HCT116 (cell line): ENCODE data around the gene HERPUD1. TPM values are rescaled to one million over a fixed set of nuclear protein-coding genes. Genes with fewer than 3 reads are reported as not detected.

Source experiments
- ATAC-seq: fragments of 200-7000 bp; cut with Tn5 transposase; 2 replicates; pipeline ENCODE4 v1.9.1; 2020; ENCODE audit warnings: mild to moderate bottlenecking, moderate library complexity
- BruUV-seq: library from RNA; stranded (reverse); fragments of 400-500 nt; replicated peaks from 2 replicates; lab custom pipeline; 2021; lab: Mats Ljungman, UMichigan
- CTCF ChIA-PET: fragments of 300-600 bp; sonication (Branson Sonifier 250); formaldehyde crosslinking; loops from one replicate; lab custom pipeline; 2021; ENCODE audit warnings: antibody characterized with exemption; lab: Charles Lee
- POLR2A ChIA-PET: fragments of 300-600, 350-600 bp; sonication (Branson Sonifier 250); formaldehyde crosslinking; loops from one replicate; lab custom pipeline; 2021; ENCODE audit warnings: antibody characterized with exemption; lab: Charles Lee
- RAD21 ChIA-PET, 2 experiments: fragments of 300-600 bp; sonication (Branson Sonifier 250); formaldehyde crosslinking; loops; one replicate each; lab custom pipeline; 2023; ENCODE audit warnings: low total read pairs in 2 of 2; ENCODE audit not compliant: uncharacterized antibody in 2 of 2, unreplicated experiment in 2 of 2, low non-redundant PET in 1 of 2; lab: Charles Lee
- DNase-seq: peaks from one replicate; pipeline ENCODE4 v3.0.0-alpha.2; 2010; ENCODE audit warnings: low read depth, low spot score
- H2AFZ ChIP-seq: fragments of 200-600 bp; shearing (Covaris generic), sonication (generic); 2 replicates; pipeline ENCODE4 v1.6.1; 2017; ENCODE audit warnings: low read depth, mixed run types, mixed read lengths, antibody characterized with exemption, low read length; ENCODE audit not compliant: poor library complexity, severe bottlenecking
- H3K27ac ChIP-seq: 2 replicates; pipeline ENCODE4 v1.5.1; 2012; ENCODE audit warnings: low read depth, low read length
- H3K27me3 ChIP-seq: fragments of 200-600 bp; sonication (generic); 2 replicates; pipeline ENCODE4 v1.6.1; 2016; ENCODE audit warnings: mixed run types, low read length, mixed read lengths; ENCODE audit not compliant: insufficient read depth
- H3K36me3 ChIP-seq, 2 experiments: fragments of 200-500 bp in 1 of 2; fragments of 200-600 bp in 1 of 2; sonication (Bioruptor generic) in 1 of 2; sonication (generic) in 1 of 2; 2 replicates each; pipeline versions ENCODE4 v1.5.1 to v1.6.1; 2014 to 2016; ENCODE audit warnings: low read length in 2 of 2, inconsistent platforms in 1 of 2, mixed read lengths in 1 of 2, mixed run types in 1 of 2; ENCODE audit not compliant: insufficient read depth in 2 of 2, control insufficient read depth in 1 of 2
- H3K4me1 ChIP-seq, 2 experiments: fragments of 200-600 bp in 1 of 2; sonication (generic) in 1 of 2; 2 replicates each; pipeline versions ENCODE4 v1.5.1 to v1.6.1; 2012 to 2017; ENCODE audit warnings: low read length in 2 of 2, inconsistent platforms in 1 of 2, mild to moderate bottlenecking in 1 of 2, mixed read lengths in 1 of 2, mixed run types in 1 of 2, moderate library complexity in 1 of 2; ENCODE audit not compliant: insufficient read depth in 2 of 2, control insufficient read depth in 1 of 2
- H3K4me2 ChIP-seq: fragments of 200-600 bp; sonication (generic); 2 replicates; pipeline ENCODE4 v1.6.1; 2017; ENCODE audit warnings: mixed run types, low read length, mixed read lengths
- H3K4me3 ChIP-seq, 2 experiments: fragments of 200-600 bp in 1 of 2; sonication (generic) in 1 of 2; replicated peaks in 1 of 2; 2 replicates each; pipeline ENCODE4 v1.5.1; 2011 to 2016; ENCODE audit warnings: low read length in 2 of 2, control low read depth in 1 of 2, low read depth in 1 of 2, mild to moderate bottlenecking in 1 of 2, mixed read lengths in 1 of 2, mixed run types in 1 of 2
- H3K79me2 ChIP-seq: fragments of 200-600 bp; sonication (generic); 2 replicates; pipeline ENCODE4 v1.6.1; 2017; ENCODE audit warnings: mild to moderate bottlenecking, mixed run types, low read length, moderate library complexity, mixed read lengths; ENCODE audit not compliant: insufficient read depth
- H3K9ac ChIP-seq: fragments of 200-600 bp; sonication (generic); 2 replicates; pipeline ENCODE4 v1.6.1; 2016; ENCODE audit warnings: low read length, mixed read lengths
- H3K9me2 ChIP-seq: fragments of 200-600 bp; sonication (generic), shearing (Covaris generic); 2 replicates; pipeline ENCODE4 v1.6.1; 2017; ENCODE audit warnings: mixed run types, mild to moderate bottlenecking, moderate library complexity; ENCODE audit not compliant: insufficient read depth
- H3K9me3 ChIP-seq, 2 experiments: fragments of 200-500 bp in 1 of 2; fragments of 200-600 bp in 1 of 2; sonication (Bioruptor generic) in 1 of 2; sonication (generic) in 1 of 2; 2 replicates each; pipeline ENCODE4 v1.6.1; 2014 to 2017; ENCODE audit warnings: low read length in 2 of 2, mixed read lengths in 2 of 2, inconsistent platforms in 1 of 2, low read depth in 1 of 2, mild to moderate bottlenecking in 1 of 2, mixed run types in 1 of 2, moderate library complexity in 1 of 2; ENCODE audit not compliant: control insufficient read depth in 1 of 2, insufficient read depth in 1 of 2
- H4K20me1 ChIP-seq: fragments of 200-600 bp; sonication (generic), shearing (Covaris generic); 2 replicates; pipeline ENCODE4 v1.6.1; 2017; ENCODE audit warnings: mixed run types, mild to moderate bottlenecking, moderate library complexity; ENCODE audit not compliant: insufficient read depth
- CBX3 ChIP-seq: IDR thresholded peaks from 2 replicates; pipeline ENCODE4 v1.6.1; 2012; ENCODE audit warnings: low read depth
- CEBPB ChIP-seq: IDR thresholded peaks from 2 replicates; pipeline ENCODE4 v1.6.1; 2012; ENCODE audit warnings: low read depth
- CTCF ChIP-seq, 3 experiments: fragments of 200-600 bp in 1 of 3; sonication (generic) in 1 of 3; IDR thresholded peaks in 2 of 3; conservative IDR thresholded peaks in 1 of 3; 2 replicates each; pipeline ENCODE4 v1.5.1; 2012 to 2017; ENCODE audit warnings: low read depth in 2 of 3, low read length in 2 of 3, antibody characterized with exemption in 1 of 3, borderline replicate concordance in 1 of 3, control low read depth in 1 of 3, mild to moderate bottlenecking in 1 of 3, mixed read lengths in 1 of 3, mixed run types in 1 of 3, moderate library complexity in 1 of 3; ENCODE audit not compliant: insufficient read depth in 1 of 3
- ELF1 ChIP-seq: IDR thresholded peaks from 2 replicates; pipeline ENCODE4 v1.6.1; 2012; ENCODE audit warnings: low read depth, borderline replicate concordance
- EZH2 ChIP-seq: fragments of 200-600 bp; sonication (generic); IDR thresholded peaks from 2 replicates; pipeline ENCODE4 v1.6.1; 2017; ENCODE audit warnings: antibody characterized with exemption, mixed run types
- EZH2phosphoT487 ChIP-seq: fragments of 200-600 bp; IDR thresholded peaks from 2 replicates; pipeline ENCODE4 v1.6.1; 2018; ENCODE audit warnings: antibody characterized with exemption, borderline replicate concordance
- MAX ChIP-seq: IDR thresholded peaks from 2 replicates; pipeline ENCODE4 v1.6.1; 2012
- POLR2A ChIP-seq: IDR thresholded peaks from 2 replicates; pipeline ENCODE4 v1.7.0; 2011; ENCODE audit warnings: borderline replicate concordance; ENCODE audit not compliant: insufficient read depth, insufficient read length; ENCODE audit errors: extremely low read depth
- POLR2AphosphoS5 ChIP-seq: IDR thresholded peaks from 2 replicates; pipeline ENCODE4 v1.6.1; 2011; ENCODE audit warnings: mild to moderate bottlenecking, low read depth, low read length, moderate library complexity
- RAD21 ChIP-seq: IDR thresholded peaks from 2 replicates; pipeline ENCODE4 v1.6.1; 2012; ENCODE audit warnings: low read depth, mild to moderate bottlenecking
- SIN3A ChIP-seq: IDR thresholded peaks from 2 replicates; pipeline ENCODE4 v1.6.1; 2012; ENCODE audit warnings: low read depth
- SP1 ChIP-seq: IDR thresholded peaks from 2 replicates; pipeline ENCODE4 v1.6.1; 2012; ENCODE audit warnings: low read depth
- SRF ChIP-seq: IDR thresholded peaks from 2 replicates; pipeline ENCODE4 v1.6.1; 2012; ENCODE audit warnings: low read depth
- TCF7L2 ChIP-seq: IDR thresholded peaks from 2 replicates; pipeline ENCODE4 v1.7.0; 2011; ENCODE audit warnings: borderline replicate concordance, inconsistent platforms; ENCODE audit not compliant: insufficient read depth, insufficient read length; ENCODE audit errors: extremely low read depth
- YY1 ChIP-seq: IDR thresholded peaks from 2 replicates; pipeline ENCODE4 v1.6.1; 2011; ENCODE audit warnings: low read length, low read depth, moderate library complexity, mild to moderate bottlenecking; ENCODE audit not compliant: insufficient replicate concordance; ENCODE audit errors: extremely low read depth
- ZFX ChIP-seq: fragments of 450-650 bp; IDR thresholded peaks from 2 replicates; pipeline ENCODE4 v1.6.1; 2017
- ZNF274 ChIP-seq: fragments of 200-500 bp; sonication (Bioruptor generic); IDR thresholded peaks from 2 replicates; pipeline ENCODE4 v1.6.1; 2014; ENCODE audit warnings: mild to moderate bottlenecking, low read depth, low read length, inconsistent platforms
- intact Hi-C: fragments of 100-400 bp; cut with micrococcal nuclease; formaldehyde crosslinking; loops from 2 replicates; pipeline ENCODE4 v1.10.0; 2022
- total RNA-seq: library from RNA; stranded (reverse); gene quantifications from one replicate; pipeline ENCODE4 v1.2.1, GENCODE V29; 2021; ENCODE audit not compliant: unreplicated experiment
- TF ChIP-seq, protein P1 (sequence below): IDR thresholded peaks from 2 replicates; pipeline ENCODE4 v1.6.1; 2011; ENCODE audit warnings: mild to moderate bottlenecking, low read length, moderate library complexity; ENCODE audit not compliant: insufficient replicate concordance; ENCODE audit errors: extremely low read depth
- TF ChIP-seq, protein P2 (sequence below): IDR thresholded peaks from 2 replicates; pipeline ENCODE4 v1.6.1; 2012; ENCODE audit warnings: low read depth

HERPUD1 gene
- total RNA-seq, 1 experiment from 2014 or later = 113 TPM

DNA sequence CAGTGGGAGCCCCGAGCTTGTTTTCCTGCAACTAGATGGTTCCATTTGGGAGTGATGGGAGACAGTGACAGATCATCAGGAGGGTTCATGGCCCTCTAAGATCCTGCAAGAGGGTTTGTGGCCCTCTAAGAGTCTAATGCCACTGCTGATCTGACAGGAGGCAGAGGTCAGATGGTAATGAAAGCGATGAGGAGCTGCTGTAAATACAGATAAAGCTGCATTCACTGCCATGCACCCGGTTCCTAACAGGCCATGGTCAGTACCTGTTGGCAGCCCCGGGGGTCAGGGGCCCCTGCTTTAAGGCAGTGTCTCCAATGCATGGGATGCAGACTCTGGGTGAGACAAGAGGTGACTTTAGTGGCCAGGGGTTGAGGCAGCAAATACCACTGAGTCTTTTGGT is 36.1 kb upstream of the HERPUD1 start:
- no TSS peak for BruUV-seq
- intact Hi-C loops = no loop called here
- Histone ChIP-seq H3K4me1 (no peaks in the 10 kb centered on the region; a peak in 1 of 4 replicates), H3K79me2 (no peaks in the 10 kb centered on the region), H3K9ac (no peak overlapping the region), H3K4me2 (no peak overlapping the region), H3K27ac (no peak overlapping the region), H3K27me3 (no peaks in the 10 kb centered on the region), H2AFZ (no peak overlapping the region), H4K20me1 (no peaks in the 10 kb centered on the region), H3K9me2 (no peaks in the 10 kb centered on the region), H3K4me3 (no peak overlapping the region), H3K36me3 (no peaks in the 10 kb centered on the region), H3K9me3 (no peaks in the 10 kb centered on the region)
- DNase-seq = no peak
- RAD21 ChIA-PET = no interaction called here
- CTCF ChIA-PET = no interaction called here
- TF ChIP-seq CEBPB (no peak), EZH2 (no peak), POLR2A (no peak), SP1 (no peak), ZNF274 (no peak), MAX (no peak), EZH2phosphoT487 (no peak), YY1 (no peak), CTCF (IDR thresholded peaks at IDR 0.05 in 2 of 3, conservative IDR thresholded peaks at IDR 0.05 in 1 of 3; ENCODE audit: borderline replicate concordance in 1 of 3, insufficient read depth in 1 of 3, low read depth in 2 of 3, low read length in 2 of 3) (no peak), CBX3 (no peak), TCF7L2 (no peak), RAD21 (no peak), SIN3A (no peak), SRF (no peak), POLR2AphosphoS5 (no peak), ELF1 (no peak), ZFX (no peak)
- TF ChIP-seq, protein P1, sequence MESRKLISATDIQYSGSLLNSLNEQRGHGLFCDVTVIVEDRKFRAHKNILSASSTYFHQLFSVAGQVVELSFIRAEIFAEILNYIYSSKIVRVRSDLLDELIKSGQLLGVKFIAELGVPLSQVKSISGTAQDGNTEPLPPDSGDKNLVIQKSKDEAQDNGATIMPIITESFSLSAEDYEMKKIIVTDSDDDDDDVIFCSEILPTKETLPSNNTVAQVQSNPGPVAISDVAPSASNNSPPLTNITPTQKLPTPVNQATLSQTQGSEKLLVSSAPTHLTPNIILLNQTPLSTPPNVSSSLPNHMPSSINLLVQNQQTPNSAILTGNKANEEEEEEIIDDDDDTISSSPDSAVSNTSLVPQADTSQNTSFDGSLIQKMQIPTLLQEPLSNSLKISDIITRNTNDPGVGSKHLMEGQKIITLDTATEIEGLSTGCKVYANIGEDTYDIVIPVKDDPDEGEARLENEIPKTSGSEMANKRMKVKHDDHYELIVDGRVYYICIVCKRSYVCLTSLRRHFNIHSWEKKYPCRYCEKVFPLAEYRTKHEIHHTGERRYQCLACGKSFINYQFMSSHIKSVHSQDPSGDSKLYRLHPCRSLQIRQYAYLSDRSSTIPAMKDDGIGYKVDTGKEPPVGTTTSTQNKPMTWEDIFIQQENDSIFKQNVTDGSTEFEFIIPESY = no peak
- TF ChIP-seq, protein P2, sequence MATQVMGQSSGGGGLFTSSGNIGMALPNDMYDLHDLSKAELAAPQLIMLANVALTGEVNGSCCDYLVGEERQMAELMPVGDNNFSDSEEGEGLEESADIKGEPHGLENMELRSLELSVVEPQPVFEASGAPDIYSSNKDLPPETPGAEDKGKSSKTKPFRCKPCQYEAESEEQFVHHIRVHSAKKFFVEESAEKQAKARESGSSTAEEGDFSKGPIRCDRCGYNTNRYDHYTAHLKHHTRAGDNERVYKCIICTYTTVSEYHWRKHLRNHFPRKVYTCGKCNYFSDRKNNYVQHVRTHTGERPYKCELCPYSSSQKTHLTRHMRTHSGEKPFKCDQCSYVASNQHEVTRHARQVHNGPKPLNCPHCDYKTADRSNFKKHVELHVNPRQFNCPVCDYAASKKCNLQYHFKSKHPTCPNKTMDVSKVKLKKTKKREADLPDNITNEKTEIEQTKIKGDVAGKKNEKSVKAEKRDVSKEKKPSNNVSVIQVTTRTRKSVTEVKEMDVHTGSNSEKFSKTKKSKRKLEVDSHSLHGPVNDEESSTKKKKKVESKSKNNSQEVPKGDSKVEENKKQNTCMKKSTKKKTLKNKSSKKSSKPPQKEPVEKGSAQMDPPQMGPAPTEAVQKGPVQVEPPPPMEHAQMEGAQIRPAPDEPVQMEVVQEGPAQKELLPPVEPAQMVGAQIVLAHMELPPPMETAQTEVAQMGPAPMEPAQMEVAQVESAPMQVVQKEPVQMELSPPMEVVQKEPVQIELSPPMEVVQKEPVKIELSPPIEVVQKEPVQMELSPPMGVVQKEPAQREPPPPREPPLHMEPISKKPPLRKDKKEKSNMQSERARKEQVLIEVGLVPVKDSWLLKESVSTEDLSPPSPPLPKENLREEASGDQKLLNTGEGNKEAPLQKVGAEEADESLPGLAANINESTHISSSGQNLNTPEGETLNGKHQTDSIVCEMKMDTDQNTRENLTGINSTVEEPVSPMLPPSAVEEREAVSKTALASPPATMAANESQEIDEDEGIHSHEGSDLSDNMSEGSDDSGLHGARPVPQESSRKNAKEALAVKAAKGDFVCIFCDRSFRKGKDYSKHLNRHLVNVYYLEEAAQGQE = no peak
- TF ChIP-seq, all 23 proteins: peak for 0
- ATAC-seq = no peak
- POLR2A ChIA-PET = interaction anchor here (1.2 kb wide), 1 partner anchor 36 kb away, joined by 3 read pairs; no protein-coding TSS in a partner anchor
